ENCODE data around the gene PIP5K1B. TPM values are rescaled to one million over a fixed set of nuclear protein-coding genes. Genes with fewer than 3 reads are reported as not detected.

Gene PIP5K1B
- polyA plus RNA-seq, 1 donor (not counting 4 experiments of a cell fraction or from before 2014, with no cell fraction given) = not detected

GRCh38 chr9:68780380-68780712 lies 75.3 kb downstream of the PIP5K1B start:
- Histone ChIP-seq H3K9me3 (ENCODE audit: control insufficient read depth, low read depth, low read length) (no peaks in the 10 kb centered on the region), H3K4me2 (ENCODE audit: control insufficient read depth, extremely low read depth, insufficient read depth, low read depth, low read length) (peak overlapping the region; percentile 98), H4K20me1 (ENCODE audit: control insufficient read depth, extremely low read depth, insufficient read depth, low read length) (no peaks in the 10 kb centered on the region), H3K27me3 (ENCODE audit: control insufficient read depth, extremely low read depth, insufficient read depth, low read length) (no peaks in the 10 kb centered on the region), H3K36me3 (ENCODE audit: control insufficient read depth in 2 of 2, extremely low read depth in 1 of 2, insufficient read depth in 2 of 2, low read length in 2 of 2) (no peaks in the 10 kb centered on the region), H3K9me1 (ENCODE audit: control insufficient read depth, extremely low read depth, insufficient read depth, low read length) (no peaks in the 10 kb centered on the region), H3K4me1 (ENCODE audit: control insufficient read depth, extremely low read depth, insufficient read depth, low read length) (peaks cover 19% of the 10 kb centered on the region), H2AFZ (ENCODE audit: control insufficient read depth, low read length) (peak overlapping the region; percentile 83), H3K79me2 (ENCODE audit: control insufficient read depth, insufficient read depth, low read length) (peaks cover 16% of the 10 kb centered on the region), H3K9ac (ENCODE audit: control insufficient read depth, extremely low read depth, insufficient read depth, low read length) (peak overlapping the region; percentile 85), H3K27ac (ENCODE audit: control insufficient read depth, insufficient read depth, low read length) (peak overlapping the region; percentile 83), H3K4me3 (ENCODE audit: control insufficient read depth in 2 of 3, extremely low read depth in 1 of 3, insufficient read depth in 2 of 3, low read depth in 1 of 3, low read length in 3 of 3) (peak overlapping the region; percentile 64 to 86 (median 77))
- no peak for TF ChIP-seq CTCF (optimal IDR thresholded peaks at IDR 0.05 in 1 of 3, IDR thresholded peaks at IDR 0.05 in 1 of 3, conservative IDR thresholded peaks at IDR 0.05 in 1 of 3; ENCODE audit: extremely low read depth in 1 of 3, insufficient read depth in 2 of 3, low read length in 3 of 3)
- no peak for TF ChIP-seq EZH2 (IDR thresholded peaks at IDR 0.05; ENCODE audit: low read length)
- dilution Hi-C loops (cut with MboI; ENCODE audit: extremely low pct_ligation_motif_present, low sequenced_read_pairs) = no loop called here
- FAIRE-seq (no peak), DNase-seq (ENCODE audit: low read depth, low spot score) (no peak)

GRCh38 chr9:68780720-68781119 lies 75.7 kb downstream of the PIP5K1B start:
- DNase-seq (ENCODE audit: low read depth, low spot score) (no peak), FAIRE-seq (no peak)
- H3K4me1 ChIP-seq (ENCODE audit: control insufficient read depth, extremely low read depth, insufficient read depth, low read length) = peaks cover 19% of the 10 kb centered on the region
- no peaks in the 10 kb centered on the region for H3K9me3 ChIP-seq (ENCODE audit: control insufficient read depth, low read depth, low read length)
- no peaks in the 10 kb centered on the region for H3K36me3 ChIP-seq (ENCODE audit: control insufficient read depth in 2 of 2, extremely low read depth in 1 of 2, insufficient read depth in 2 of 2, low read length in 2 of 2)
- H3K9ac ChIP-seq (ENCODE audit: control insufficient read depth, extremely low read depth, insufficient read depth, low read length) = peak overlapping the region; percentile 85
- dilution Hi-C loops (cut with MboI; ENCODE audit: extremely low pct_ligation_motif_present, low sequenced_read_pairs) = no loop called here
- peak overlapping the region; percentile 83 for H3K27ac ChIP-seq (ENCODE audit: control insufficient read depth, insufficient read depth, low read length)
- H2AFZ ChIP-seq (ENCODE audit: control insufficient read depth, low read length) = peak overlapping the region; percentile 83
- H3K4me2 ChIP-seq (ENCODE audit: control insufficient read depth, extremely low read depth, insufficient read depth, low read depth, low read length) = peak overlapping the region; percentile 98
- H3K27me3 ChIP-seq (ENCODE audit: control insufficient read depth, extremely low read depth, insufficient read depth, low read length) = no peaks in the 10 kb centered on the region
- no peaks in the 10 kb centered on the region for H3K9me1 ChIP-seq (ENCODE audit: control insufficient read depth, extremely low read depth, insufficient read depth, low read length)
- H3K4me3 ChIP-seq (ENCODE audit: control insufficient read depth in 2 of 3, extremely low read depth in 1 of 3, insufficient read depth in 2 of 3, low read depth in 1 of 3, low read length in 3 of 3) = peak overlapping the region; percentile 64 to 86 (median 77)
- H4K20me1 ChIP-seq (ENCODE audit: control insufficient read depth, extremely low read depth, insufficient read depth, low read length) = no peaks in the 10 kb centered on the region
- no peak for TF ChIP-seq CTCF (optimal IDR thresholded peaks at IDR 0.05 in 1 of 3, IDR thresholded peaks at IDR 0.05 in 1 of 3, conservative IDR thresholded peaks at IDR 0.05 in 1 of 3; ENCODE audit: extremely low read depth in 1 of 3, insufficient read depth in 2 of 3, low read length in 3 of 3)
- no peak for TF ChIP-seq EZH2 (IDR thresholded peaks at IDR 0.05; ENCODE audit: low read length)
- peaks cover 16% of the 10 kb centered on the region for H3K79me2 ChIP-seq (ENCODE audit: control insufficient read depth, insufficient read depth, low read length)
